Immature natural killer cell (primary cell): Measurements from ENCODE around the gene MVB12B. TPM values are rescaled to one million over a fixed set of nuclear protein-coding genes. Genes with fewer than 3 reads are reported as not detected.

ENCODE experiments used
- DNase-seq, 3 donors: peaks; one replicate each; pipeline ENCODE4 v3.0.0; 2022; ENCODE audit warnings: mixed read lengths in 1 of 3
- H3K27ac Mint-ChIP-seq, 6 donors: one replicate each; pipeline ENCODE4 v1.8.0; 2020; ENCODE audit warnings: mixed read lengths in 6 of 6, mild to moderate bottlenecking in 5 of 6, inconsistent platforms in 4 of 6, moderate library complexity in 3 of 6
- H3K27me3 Mint-ChIP-seq, 3 donors: one replicate each; pipeline ENCODE4 v1.8.0; 2020 to 2021; ENCODE audit warnings: low read depth in 3 of 3, mild to moderate bottlenecking in 3 of 3, mixed read lengths in 3 of 3, moderate library complexity in 3 of 3, inconsistent platforms in 1 of 3
- H3K36me3 Mint-ChIP-seq, 3 donors: one replicate each; pipeline ENCODE4 v1.8.0; 2020; ENCODE audit warnings: mixed read lengths in 3 of 3, inconsistent platforms in 2 of 3, mild to moderate bottlenecking in 2 of 3
- H3K4me1 Mint-ChIP-seq, 2 donors: one replicate each; pipeline ENCODE4 v1.8.0; 2020; ENCODE audit warnings: inconsistent platforms in 2 of 2, mild to moderate bottlenecking in 2 of 2, mixed read lengths in 2 of 2, moderate library complexity in 1 of 2
- H3K4me3 Mint-ChIP-seq, 5 donors: one replicate each; pipeline ENCODE4 v1.8.0; 2020; ENCODE audit warnings: mild to moderate bottlenecking in 5 of 5, mixed read lengths in 5 of 5, inconsistent platforms in 3 of 5, moderate library complexity in 3 of 5
- H3K9me3 Mint-ChIP-seq, 6 donors: one replicate each; pipeline ENCODE4 v1.8.0; 2020; ENCODE audit warnings: mild to moderate bottlenecking in 6 of 6, mixed read lengths in 6 of 6, inconsistent platforms in 4 of 6, moderate library complexity in 3 of 6
- polyA plus RNA-seq, 3 donors: library from polyadenylated mRNA; unstranded; fragments of 300-500 nt; fragmentation: Illumina TruSeq; gene quantifications; one replicate each; pipeline ENCODE4 v1.2.3, GENCODE V29; 2021

MVB12B gene
- polyA plus RNA-seq, 3 donors from 2014 or later = 0.54 to 1.2 TPM; not detected in 1

DNA sequence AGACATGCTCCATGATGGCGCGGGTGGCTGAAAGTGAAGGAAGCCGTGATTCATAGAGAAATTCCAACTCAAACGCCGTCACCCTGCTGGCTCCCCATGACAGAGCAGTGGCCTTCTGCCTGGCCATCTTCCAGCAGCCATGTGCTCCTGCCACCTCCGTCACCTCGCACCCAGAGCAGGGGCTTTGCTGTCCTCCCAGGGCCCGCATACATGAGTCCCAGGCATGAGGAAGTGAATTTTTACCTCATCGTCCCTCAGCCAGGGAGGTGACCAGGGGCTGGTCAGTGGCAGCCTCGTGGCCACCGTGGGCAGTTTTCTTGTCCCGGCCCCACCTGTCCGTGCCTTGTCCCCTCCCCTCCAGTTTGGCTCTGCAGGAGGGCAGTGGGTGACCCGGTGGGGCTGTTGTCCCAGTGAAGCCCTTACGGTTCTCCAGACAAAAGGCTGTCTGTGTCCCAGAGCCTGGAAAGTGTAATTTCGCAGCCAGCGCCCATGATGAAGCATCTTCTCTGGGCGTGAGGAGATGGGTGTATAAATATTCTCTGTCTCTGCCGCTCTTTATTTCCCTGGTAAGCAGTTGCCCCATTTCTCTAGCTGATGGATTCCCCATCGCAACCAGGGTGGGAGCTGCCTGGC lies 163.1 kb downstream of the MVB12B start:
- Mint-ChIP-seq H3K4me1 (peaks cover 5 to 7% of the 10 kb centered on the region in 2 donors), H3K4me3 (no peak overlapping the region), H3K27ac (no peak overlapping the region), H3K27me3 (peaks cover 1 to 13% (median 6%) of the 10 kb centered on the region in 3 donors), H3K36me3 (no peaks in the 10 kb centered on the region), H3K9me3 (no peaks in the 10 kb centered on the region)
- DNase-seq = no peak

DNA sequence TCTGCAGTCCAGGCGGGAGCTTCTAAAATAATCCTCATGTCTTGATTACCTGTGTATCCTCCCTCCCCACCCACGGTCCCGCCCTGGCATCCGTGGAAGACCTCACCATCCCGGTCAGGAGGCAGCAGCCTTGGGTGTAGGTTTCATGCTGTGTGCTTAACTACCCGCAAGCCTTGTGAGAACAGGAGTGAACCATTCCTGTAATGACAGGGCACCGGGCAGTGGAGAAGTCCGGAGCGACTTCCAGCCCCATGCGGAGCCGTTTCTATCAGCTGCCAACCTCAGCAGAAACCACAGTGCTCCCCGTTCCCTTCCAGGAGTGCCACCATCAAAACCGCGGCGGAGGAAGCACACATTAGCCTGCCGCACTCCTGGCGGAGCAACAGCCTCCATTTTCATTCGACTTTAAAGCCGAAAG lies 163.6 kb downstream of the MVB12B start:
- Mint-ChIP-seq H3K27ac (no peak overlapping the region), H3K4me3 (peak overlapping the region in 3 of 5 donors; percentile 14 to 27 (median 23)), H3K4me1 (peaks cover 5 to 7% of the 10 kb centered on the region in 2 donors), H3K27me3 (peaks cover 1 to 13% (median 6%) of the 10 kb centered on the region in 3 donors), H3K9me3 (no peaks in the 10 kb centered on the region), H3K36me3 (no peaks in the 10 kb centered on the region)
- DNase-seq = no peak

DNA sequence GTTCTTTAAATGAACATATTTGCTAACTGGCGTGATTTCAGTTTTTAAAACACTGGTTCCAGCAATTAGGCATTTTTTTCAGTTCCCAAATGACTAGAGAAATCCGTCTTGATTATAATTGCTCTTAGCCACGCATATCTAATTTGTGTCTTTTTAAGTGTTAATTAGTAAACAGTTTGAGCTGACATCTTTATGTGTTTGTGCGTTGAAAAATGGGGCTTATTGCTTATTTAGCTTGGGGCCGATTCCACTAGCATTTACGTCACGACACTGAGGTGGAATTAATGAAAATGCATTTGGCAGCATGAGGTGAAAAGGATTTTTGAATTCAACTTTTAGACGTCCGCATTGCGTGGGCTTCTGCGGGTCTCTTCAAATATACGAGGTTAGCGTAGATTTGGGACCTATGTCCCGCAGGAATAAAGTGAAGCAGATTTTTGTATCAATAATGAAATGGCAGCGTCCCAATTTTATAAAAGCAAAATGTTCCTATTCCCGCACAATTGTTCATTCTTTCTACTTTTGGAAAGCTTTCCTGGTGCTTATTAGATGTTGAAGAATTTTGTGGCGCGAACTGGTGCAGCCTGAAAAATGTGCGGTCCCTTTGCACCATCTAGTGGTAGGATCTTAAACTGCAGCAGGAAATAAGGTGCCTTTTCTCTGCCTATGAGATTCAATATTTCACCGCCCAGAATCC lies 164.4 kb downstream of the MVB12B start:
- Mint-ChIP-seq H3K27me3 (peaks cover 1 to 13% (median 6%) of the 10 kb centered on the region in 3 donors), H3K27ac (no peak overlapping the region), H3K4me1 (peaks cover 5 to 7% of the 10 kb centered on the region in 2 donors), H3K4me3 (no peak overlapping the region), H3K36me3 (no peaks in the 10 kb centered on the region), H3K9me3 (no peaks in the 10 kb centered on the region)
- peak; percentile 61 to 68 (median 64) for DNase-seq

DNA sequence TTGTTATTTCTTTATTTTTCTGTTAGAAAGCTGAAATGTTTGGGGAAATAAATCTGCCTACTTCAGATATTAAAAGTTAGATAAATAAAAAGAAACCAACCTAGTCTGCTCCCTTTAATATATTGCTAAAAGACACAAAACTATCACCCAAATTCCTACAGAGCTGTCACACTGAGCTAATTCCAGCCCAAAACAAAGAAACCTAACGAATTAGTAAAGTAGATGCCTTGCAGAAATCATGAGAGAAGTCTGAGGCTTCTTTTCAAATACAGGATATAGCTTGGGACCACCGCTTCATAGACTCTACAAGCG lies 164.9 kb downstream of the MVB12B start:
- no peak overlapping the region for H3K4me3 Mint-ChIP-seq
- no peaks in the 10 kb centered on the region for H3K36me3 Mint-ChIP-seq
- no peaks in the 10 kb centered on the region for H3K9me3 Mint-ChIP-seq
- H3K27ac Mint-ChIP-seq = no peak overlapping the region
- no peak for DNase-seq
- peaks cover 1 to 13% (median 6%) of the 10 kb centered on the region in 3 donors for H3K27me3 Mint-ChIP-seq
- peaks cover 5 to 7% of the 10 kb centered on the region in 2 donors for H3K4me1 Mint-ChIP-seq

DNA sequence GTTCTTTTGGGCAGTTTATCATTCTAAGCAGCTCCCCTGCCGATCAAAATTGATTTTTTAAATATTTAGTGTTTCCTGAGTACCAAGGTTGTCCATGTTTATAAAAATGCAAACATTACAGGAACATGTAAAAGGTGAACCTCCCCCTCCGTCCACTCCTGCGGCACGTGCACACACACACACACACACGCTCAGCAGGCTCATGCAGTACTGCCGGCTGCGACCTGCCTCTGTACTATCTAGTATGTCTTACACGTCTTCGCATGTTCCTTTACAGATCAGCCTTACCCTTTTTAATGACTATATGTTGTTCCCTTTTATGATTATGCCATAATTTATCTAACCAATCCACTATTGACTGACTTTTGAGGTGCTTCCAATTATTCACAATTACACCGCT lies 165.3 kb downstream of the MVB12B start:
- no peaks in the 10 kb centered on the region for H3K9me3 Mint-ChIP-seq
- no peak overlapping the region for H3K4me3 Mint-ChIP-seq
- H3K4me1 Mint-ChIP-seq = peaks cover 5 to 7% of the 10 kb centered on the region in 2 donors
- no peak overlapping the region for H3K27ac Mint-ChIP-seq
- H3K36me3 Mint-ChIP-seq = no peaks in the 10 kb centered on the region
- peaks cover 1 to 13% (median 6%) of the 10 kb centered on the region in 3 donors for H3K27me3 Mint-ChIP-seq
- DNase-seq = no peak

DNA sequence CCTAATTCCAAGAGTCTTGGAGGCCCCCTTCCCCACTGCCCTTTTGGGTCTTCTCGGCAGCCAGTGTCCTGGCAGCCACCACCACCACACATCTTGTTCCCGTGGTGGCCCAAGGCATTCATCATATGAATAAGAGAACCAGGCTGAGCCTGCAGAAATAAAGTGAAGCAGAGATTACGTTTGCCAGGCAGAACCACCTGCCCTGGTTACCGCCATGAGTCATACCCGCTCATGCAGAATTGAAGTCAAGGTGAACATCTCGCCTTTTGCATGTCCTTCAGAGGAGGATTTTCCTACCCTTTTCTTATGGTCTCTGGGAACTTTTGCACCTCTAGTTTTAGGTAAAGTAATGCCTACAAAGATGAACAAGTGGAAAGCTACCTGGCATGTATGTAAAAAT lies 167.6 kb downstream of the MVB12B start:
- H3K4me3 Mint-ChIP-seq = no peak overlapping the region
- no peaks in the 10 kb centered on the region for H3K36me3 Mint-ChIP-seq
- H3K27ac Mint-ChIP-seq = no peak overlapping the region
- H3K27me3 Mint-ChIP-seq = peaks cover 1 to 11% (median 6%) of the 10 kb centered on the region in 3 donors
- peaks cover 5 to 10% of the 10 kb centered on the region in 2 donors for H3K4me1 Mint-ChIP-seq
- no peaks in the 10 kb centered on the region for H3K9me3 Mint-ChIP-seq
- no peak for DNase-seq

DNA sequence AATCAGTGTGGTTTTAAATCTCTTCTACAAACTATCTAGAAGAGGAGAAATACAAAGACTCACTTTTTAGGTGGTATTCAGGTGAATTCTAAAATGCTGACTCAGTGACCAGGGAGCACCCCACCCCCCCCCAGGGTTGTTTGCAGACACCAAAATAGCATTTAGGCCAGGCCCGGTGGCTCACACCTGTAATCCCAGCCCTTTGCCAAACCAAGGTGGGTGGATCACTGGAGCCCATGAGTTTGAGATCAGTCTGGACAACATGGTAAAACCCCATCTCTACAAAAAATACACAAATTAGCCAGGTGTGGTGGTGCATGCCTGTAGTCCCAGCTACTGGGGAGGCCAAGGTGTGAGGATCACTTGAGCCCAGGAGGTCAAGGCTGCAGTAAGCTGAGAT lies 168.1 kb downstream of the MVB12B start:
- Mint-ChIP-seq H3K9me3 (no peaks in the 10 kb centered on the region), H3K27ac (no peak overlapping the region), H3K4me3 (no peak overlapping the region), H3K4me1 (peaks cover 5 to 11% of the 10 kb centered on the region in 2 donors), H3K27me3 (peaks cover 1 to 7% (median 6%) of the 10 kb centered on the region in 3 donors), H3K36me3 (no peaks in the 10 kb centered on the region)
- DNase-seq = no peak

DNA sequence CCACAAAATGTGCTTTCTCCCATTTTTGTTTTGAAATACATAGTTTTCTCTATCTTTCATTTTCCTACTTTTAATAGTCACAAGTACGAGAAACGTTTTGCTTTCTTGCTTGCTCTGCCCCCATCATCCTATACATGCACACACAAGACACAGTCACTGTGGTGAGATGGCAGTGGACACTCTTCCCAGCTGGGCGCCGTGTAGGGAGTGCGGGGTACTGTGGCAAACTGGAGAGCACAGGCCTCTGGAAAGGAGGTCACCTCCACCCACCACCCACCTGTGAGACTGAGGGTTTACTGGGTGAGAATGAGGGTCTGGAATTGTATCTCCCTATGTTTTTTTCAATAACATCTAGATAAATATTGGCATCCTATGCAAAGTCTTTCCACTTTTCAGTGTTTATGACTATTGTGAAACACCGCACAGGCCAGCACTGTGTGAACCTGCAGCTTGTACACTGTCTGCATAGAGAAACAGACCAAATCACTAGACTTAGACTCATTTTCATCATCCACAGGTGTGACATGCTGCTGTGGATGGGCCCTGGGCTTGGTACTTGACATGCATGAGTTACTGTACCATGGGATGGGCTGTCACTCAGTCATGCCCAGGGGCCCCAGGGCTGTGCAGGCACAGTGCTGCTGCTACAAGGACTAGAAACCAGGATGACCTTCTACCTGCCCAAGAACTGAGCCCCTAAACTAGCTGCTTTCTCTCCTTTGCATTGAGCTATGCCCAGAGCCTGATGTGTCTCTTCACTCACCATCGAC lies 169.0 kb downstream of the MVB12B start:
- H3K36me3 Mint-ChIP-seq = no peaks in the 10 kb centered on the region
- no peak overlapping the region for H3K27ac Mint-ChIP-seq
- peaks cover under 1 to 6% of the 10 kb centered on the region in 2 donors for H3K4me1 Mint-ChIP-seq
- no peak for DNase-seq
- no peaks in the 10 kb centered on the region for H3K9me3 Mint-ChIP-seq
- H3K4me3 Mint-ChIP-seq = no peak overlapping the region
- peaks cover 2 to 7% (median 4%) of the 10 kb centered on the region in 3 donors for H3K27me3 Mint-ChIP-seq

DNA sequence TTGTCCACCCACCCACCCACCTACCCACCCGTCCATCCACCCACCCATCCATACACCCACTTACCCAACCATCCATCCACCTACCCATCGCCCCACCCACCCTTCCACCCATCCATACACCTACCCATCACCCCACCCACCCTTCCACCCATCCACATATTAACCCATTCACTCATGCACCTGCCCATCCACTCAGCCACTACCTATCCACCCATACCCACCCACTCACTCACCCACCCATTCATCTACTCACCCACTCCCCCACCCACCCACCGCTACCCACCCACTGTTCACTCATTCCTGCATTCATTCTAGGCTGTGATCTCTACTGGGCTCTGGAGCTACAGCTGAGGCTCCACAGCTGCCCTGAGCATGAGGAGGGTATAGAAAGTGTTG lies 169.6 kb downstream of the MVB12B start:
- Mint-ChIP-seq H3K9me3 (no peaks in the 10 kb centered on the region), H3K27ac (no peak overlapping the region), H3K36me3 (no peaks in the 10 kb centered on the region), H3K4me1 (peaks cover 0 to 9% of the 10 kb centered on the region in 2 donors), H3K4me3 (no peak overlapping the region), H3K27me3 (peaks cover 2 to 8% (median 5%) of the 10 kb centered on the region in 3 donors)
- DNase-seq = no peak

DNA sequence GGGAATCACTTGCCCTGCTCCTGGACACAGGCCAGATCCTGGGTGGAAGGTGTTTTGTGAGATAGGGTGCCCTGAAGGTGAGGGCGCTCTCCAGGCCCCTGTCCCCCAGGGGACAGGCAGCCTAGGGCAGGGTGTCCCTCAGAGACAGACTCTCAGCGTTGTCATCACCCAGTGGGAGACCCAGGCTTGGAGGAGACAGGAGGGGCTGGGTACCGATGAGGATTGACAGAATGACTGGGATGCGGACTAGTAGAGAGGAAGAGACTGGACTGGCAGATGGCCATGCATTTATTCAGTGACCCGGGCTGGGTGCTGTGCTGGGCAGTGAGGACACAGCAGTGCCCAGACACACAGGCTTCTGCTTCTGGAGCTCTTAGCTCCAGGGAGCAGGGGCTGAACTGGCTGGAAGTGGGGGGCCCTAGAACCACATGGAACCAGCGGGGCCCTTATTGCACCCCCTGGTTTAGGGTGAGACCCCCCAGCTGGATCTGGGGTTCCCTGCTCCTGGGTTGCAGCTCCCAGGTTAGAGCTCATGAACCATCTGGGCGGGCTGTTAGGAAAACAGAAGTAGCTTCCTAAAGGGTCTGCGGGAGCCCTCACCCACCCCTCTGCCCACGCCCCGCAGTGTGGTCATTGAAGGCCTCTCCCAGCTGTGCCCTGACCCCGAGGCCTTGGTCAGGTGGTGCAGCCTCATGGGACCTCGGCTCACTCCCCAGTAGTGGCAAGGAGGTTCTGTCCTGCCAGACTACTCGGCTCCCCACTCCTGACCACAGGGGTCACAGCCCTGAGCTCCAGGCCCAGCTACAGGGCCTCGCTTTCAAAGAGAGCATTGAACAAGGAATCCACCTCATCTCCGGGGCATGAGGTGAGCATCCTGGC lies 170.4 kb downstream of the MVB12B start:
- Mint-ChIP-seq H3K27ac (no peak overlapping the region), H3K4me3 (no peak overlapping the region), H3K27me3 (peaks cover 0 to 5% (median 5%) of the 10 kb centered on the region in 3 donors), H3K9me3 (no peaks in the 10 kb centered on the region), H3K36me3 (no peaks in the 10 kb centered on the region), H3K4me1 (peaks cover 0 to 8% of the 10 kb centered on the region in 2 donors)
- no peak for DNase-seq

DNA sequence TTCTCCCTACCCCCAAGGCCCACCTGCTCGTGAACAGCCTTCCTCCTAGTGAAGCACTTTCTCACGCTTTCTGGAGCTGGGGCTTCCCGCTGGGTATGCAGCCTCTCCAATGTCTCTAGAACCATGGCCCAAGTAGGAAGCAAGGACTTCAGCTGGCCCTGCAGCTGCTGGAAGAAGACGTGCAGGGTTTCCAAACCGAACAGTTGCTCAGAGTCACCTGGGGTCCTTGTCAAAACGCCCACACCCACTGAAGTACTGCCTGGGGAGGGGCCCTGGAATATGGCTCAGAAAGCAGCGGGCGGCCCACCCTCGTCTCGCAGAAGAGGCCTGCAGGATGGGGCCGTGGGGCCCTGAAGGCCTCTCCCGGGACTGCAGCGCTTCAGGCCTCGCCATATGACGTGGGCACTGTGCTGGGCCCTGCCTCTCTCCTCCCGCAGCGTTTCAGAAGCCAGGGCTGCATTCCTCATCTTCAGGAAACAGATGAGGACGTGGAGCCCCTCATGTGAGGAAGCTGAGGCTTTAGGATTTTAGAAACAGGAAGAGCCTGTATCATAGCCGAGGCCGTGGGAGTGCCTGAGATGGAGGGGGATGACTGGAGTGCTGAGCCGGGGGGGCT lies 171.1 kb downstream of the MVB12B start:
- Mint-ChIP-seq H3K4me1 (peaks cover 0 to 8% of the 10 kb centered on the region in 2 donors), H3K4me3 (no peak overlapping the region), H3K27me3 (peaks cover 0 to 5% (median 3%) of the 10 kb centered on the region in 3 donors), H3K9me3 (no peaks in the 10 kb centered on the region), H3K36me3 (no peaks in the 10 kb centered on the region), H3K27ac (no peak overlapping the region)
- DNase-seq = no peak

DNA sequence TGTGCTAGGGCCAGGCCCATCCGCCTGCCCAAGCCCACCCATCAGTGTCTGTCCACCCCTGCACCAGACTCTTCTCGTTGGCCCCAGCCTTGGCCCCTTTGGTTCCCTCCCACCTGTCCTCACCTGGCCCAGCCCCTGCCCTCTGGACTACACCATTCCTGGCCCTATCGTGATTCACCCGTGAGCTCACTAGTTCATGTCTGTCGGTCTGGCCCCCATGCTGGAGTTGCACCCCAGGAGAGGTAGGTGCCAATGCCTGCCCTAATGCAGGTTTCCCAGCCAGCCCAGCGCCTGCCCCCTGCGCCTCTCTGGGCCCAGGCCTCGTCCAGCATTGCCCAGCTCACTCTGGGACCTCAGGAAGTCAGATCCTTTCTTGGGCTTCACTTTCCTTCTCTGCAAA lies 171.7 kb downstream of the MVB12B start:
- no peaks in the 10 kb centered on the region for H3K9me3 Mint-ChIP-seq
- H3K27ac Mint-ChIP-seq = no peak overlapping the region
- H3K36me3 Mint-ChIP-seq = no peaks in the 10 kb centered on the region
- H3K4me1 Mint-ChIP-seq = peaks cover 0 to 8% of the 10 kb centered on the region in 2 donors
- DNase-seq = no peak
- no peak overlapping the region for H3K4me3 Mint-ChIP-seq
- H3K27me3 Mint-ChIP-seq = peaks cover 0 to 5% (median 3%) of the 10 kb centered on the region in 3 donors
